Activated T-helper 2 cell treated with anti-CD3 and anti-CD28 coated beads, Interferon-gamma antibody, Interleukin-2, Interleukin-4, amounts not matched to agents 10 μg/mL and 5 μg/mL and 100 μg/mL, durations not matched to agents 14 hours and 24 hours and 36 hours (primary cell): ENCODE results near the gene ILDR2. TPM values are rescaled to one million over a fixed set of nuclear protein-coding genes. Genes with fewer than 3 reads are reported as not detected.
A peak's percentile ranks its signal among the peaks of the same experiment; 100 is the strongest.

Experiments used
- DNase-seq: peaks from one replicate; pipeline ENCODE4 v3.0.0; 2021; ENCODE audit warnings: low spot score
- H3K27ac Mint-ChIP-seq: one replicate; pipeline ENCODE4 v1.8.0; 2021; ENCODE audit warnings: mixed read lengths
- H3K27me3 Mint-ChIP-seq: one replicate; pipeline ENCODE4 v1.8.0; 2021; ENCODE audit warnings: low read depth, mixed read lengths
- H3K36me3 Mint-ChIP-seq: one replicate; pipeline ENCODE4 v1.8.0; 2021; ENCODE audit warnings: low read depth, mixed read lengths
- H3K4me1 Mint-ChIP-seq: one replicate; pipeline ENCODE4 v1.8.0; 2021; ENCODE audit warnings: low read depth, mixed read lengths
- H3K4me3 Mint-ChIP-seq: one replicate; pipeline ENCODE4 v1.8.0; 2021; ENCODE audit warnings: low read depth, mild to moderate bottlenecking, moderate library complexity, mixed read lengths
- H3K9me3 Mint-ChIP-seq: one replicate; pipeline ENCODE4 v1.8.0; 2021; ENCODE audit warnings: mixed read lengths
- intact Hi-C: fragments of 100-400 bp; cut with micrococcal nuclease; formaldehyde crosslinking; loops from one replicate; pipeline ENCODE4 v1.15.1; 2023
- total RNA-seq: library from RNA; stranded (reverse); gene quantifications from 2 replicates; pipeline ENCODE4 v1.2.3, GENCODE V29; 2022

The ILDR2 gene
- total RNA-seq, 1 donor from 2014 or later = 18.5 TPM

DNA sequence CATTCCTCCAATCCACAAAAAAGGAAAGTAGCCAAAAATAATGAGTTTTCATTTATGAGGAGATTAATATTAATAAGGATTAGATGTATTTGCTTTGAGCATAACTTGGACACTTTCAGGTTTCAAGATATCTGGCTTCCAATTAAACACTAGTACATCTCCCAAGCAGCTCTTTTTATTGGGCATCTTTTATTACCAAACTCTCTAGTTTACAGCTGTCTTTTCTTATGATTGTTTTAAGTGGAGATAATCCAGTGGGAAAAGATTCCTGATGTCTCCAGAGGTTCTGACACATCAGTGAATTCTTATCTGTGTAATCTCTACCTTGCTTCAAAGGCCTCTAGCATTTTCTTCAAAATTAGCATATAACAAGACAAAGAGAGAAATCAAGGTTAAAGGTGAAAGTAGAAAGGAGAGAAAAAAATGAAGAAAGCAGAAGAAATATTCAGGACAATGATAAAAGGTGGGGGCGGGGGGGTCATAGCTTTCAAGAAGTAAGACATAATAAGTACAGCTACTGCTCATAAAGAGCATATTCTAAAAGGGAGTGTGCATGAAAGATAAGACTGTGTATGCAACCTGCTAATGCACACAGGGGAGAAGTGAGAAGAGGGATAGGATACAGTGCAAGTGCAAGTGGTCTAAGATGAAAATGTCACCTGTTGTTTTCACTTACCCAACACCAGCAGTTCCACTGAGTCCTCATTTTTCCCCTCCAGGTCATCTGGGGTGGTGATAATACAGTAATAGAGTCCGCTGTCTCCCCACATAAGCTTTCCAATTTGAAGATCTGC is 19.1 kb downstream of the ILDR2 start:
- intact Hi-C loops = no loop called here
- Mint-ChIP-seq H3K9me3 (no peaks in the 10 kb centered on the region), H3K27me3 (peaks cover 5% of the 10 kb centered on the region), H3K36me3 (peaks cover 35% of the 10 kb centered on the region), H3K4me3 (no peak overlapping the region), H3K27ac (no peak overlapping the region), H3K4me1 (peaks cover 21% of the 10 kb centered on the region)
- no peak for DNase-seq

- intact Hi-C loops = loop anchor here (5.0 kb wide), 1 partner anchor 76 kb away; the partner anchor contains the start of gene TADA1
- peaks cover 36% of the 10 kb centered on the region for H3K36me3 Mint-ChIP-seq
- no peaks in the 10 kb centered on the region for H3K9me3 Mint-ChIP-seq
- H3K4me3 Mint-ChIP-seq = no peak overlapping the region
- H3K4me1 Mint-ChIP-seq = peaks cover 25% of the 10 kb centered on the region
- H3K27me3 Mint-ChIP-seq = peaks cover 11% of the 10 kb centered on the region
- no peak overlapping the region for H3K27ac Mint-ChIP-seq
- DNase-seq = no peak
Measured at GRCh38 chr1:166953491-166953890, 21.8 kb downstream of the ILDR2 start.

DNA sequence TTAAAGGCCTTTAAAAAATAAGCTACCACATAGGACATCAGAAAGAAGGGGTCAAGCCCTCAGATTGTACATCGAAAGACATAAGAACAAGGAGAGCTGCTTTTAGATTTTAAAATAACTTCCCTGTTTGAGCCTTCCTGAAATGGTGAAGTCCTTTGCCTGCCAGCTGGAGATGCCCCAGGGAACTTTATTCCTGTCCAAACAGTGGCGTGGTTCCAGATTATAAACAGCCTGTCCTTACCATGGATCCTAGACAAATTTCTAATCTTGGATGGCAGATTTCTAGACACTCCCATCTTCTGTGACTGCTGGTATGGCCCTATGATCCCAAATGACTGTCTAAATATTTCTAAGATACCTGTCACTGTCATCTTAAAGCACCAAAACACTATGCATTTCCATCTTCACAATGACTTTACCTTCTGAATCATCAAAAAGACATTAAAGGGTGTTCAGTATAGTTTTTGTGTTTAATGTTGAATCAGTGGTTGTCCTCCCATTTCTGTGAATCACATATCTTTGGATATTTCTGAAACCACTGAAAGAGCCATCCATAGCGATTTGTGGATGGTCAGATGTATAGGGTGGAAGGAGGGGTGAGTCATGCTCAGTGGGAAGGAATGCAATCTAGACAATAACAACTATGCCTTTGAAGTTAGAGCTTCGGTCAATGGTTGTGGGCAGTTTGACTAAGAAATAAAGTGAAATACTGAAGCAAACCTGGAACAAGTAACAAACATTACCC is 23.2 kb downstream of the ILDR2 start:
- DNase-seq = no peak
- Mint-ChIP-seq H3K9me3 (no peaks in the 10 kb centered on the region), H3K36me3 (peaks cover 37% of the 10 kb centered on the region), H3K27ac (no peak overlapping the region), H3K4me3 (no peak overlapping the region), H3K27me3 (peaks cover 21% of the 10 kb centered on the region), H3K4me1 (peaks cover 31% of the 10 kb centered on the region)
- intact Hi-C loops = loop anchor here (1.0 to 5.0 kb wide), 4 partner anchors 19 to 75 kb away; partner anchors contain the start of gene TADA1

DNA sequence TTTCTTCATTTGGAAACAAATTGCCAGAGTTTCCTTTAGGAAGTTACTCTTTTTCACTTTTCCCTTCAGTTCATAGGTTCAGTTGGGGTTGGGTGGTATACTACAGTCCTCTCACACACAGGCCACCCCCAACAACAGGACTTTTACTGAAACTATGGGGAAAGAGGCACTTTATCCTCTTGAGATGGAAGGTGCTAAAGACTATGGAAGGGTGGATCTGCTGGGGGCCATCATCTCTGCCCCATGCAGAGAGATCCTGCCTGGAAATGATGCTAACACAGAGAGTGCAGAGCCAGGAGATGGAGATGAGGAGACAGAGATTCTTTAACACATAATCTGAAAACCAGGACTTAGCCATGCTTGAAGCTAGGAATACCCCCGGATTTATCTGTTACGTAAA is 24.3 kb downstream of the ILDR2 start:
- Mint-ChIP-seq H3K27me3 (peaks cover 30% of the 10 kb centered on the region), H3K4me3 (no peak overlapping the region), H3K4me1 (peaks cover 34% of the 10 kb centered on the region), H3K27ac (no peak overlapping the region), H3K36me3 (peaks cover 35% of the 10 kb centered on the region), H3K9me3 (no peaks in the 10 kb centered on the region)
- intact Hi-C loops = loop anchor here (5.0 kb wide), 1 partner anchor 74 kb away; the partner anchor contains the start of gene TADA1
- no peak for DNase-seq

- Mint-ChIP-seq H3K27ac (no peak overlapping the region), H3K36me3 (peaks cover 35% of the 10 kb centered on the region), H3K4me3 (no peak overlapping the region), H3K9me3 (no peaks in the 10 kb centered on the region), H3K4me1 (peaks cover 42% of the 10 kb centered on the region), H3K27me3 (peaks cover 34% of the 10 kb centered on the region)
- DNase-seq = no peak
- intact Hi-C loops = loop anchor here (5.0 kb wide), 1 partner anchor 73 kb away; the partner anchor contains the start of gene TADA1
Measured at GRCh38 chr1:166950156-166950555, 25.2 kb downstream of the ILDR2 start.

DNA sequence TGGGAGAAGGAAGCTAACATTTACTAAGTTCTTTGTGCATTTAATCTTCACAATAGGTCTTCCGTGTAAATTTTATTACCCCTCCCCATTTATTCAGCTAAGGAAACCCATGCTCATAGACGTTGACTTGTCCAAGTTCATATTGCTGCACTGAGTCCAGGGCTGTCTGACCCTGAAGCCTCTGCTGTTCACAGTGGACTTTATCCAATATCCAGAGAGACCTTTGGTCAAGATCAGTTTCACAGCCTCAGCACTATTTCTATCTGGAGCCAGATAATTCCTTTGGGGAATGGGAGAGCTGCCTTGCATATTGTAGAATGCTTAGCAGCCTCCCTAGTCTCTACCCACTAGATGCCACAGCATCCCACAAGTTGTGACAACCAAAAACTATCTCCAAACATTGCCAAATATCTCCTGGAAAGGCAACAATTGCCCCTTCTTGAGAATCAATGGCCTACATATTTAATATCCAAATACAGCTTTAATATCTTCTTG is 26.4 kb downstream of the ILDR2 start:
- peaks cover 24% of the 10 kb centered on the region for H3K36me3 Mint-ChIP-seq
- no peak overlapping the region for H3K4me3 Mint-ChIP-seq
- intact Hi-C loops = no loop called here
- H3K27me3 Mint-ChIP-seq = peaks cover 34% of the 10 kb centered on the region
- H3K27ac Mint-ChIP-seq = no peak overlapping the region
- no peaks in the 10 kb centered on the region for H3K9me3 Mint-ChIP-seq
- no peak for DNase-seq
- peaks cover 54% of the 10 kb centered on the region for H3K4me1 Mint-ChIP-seq

DNA sequence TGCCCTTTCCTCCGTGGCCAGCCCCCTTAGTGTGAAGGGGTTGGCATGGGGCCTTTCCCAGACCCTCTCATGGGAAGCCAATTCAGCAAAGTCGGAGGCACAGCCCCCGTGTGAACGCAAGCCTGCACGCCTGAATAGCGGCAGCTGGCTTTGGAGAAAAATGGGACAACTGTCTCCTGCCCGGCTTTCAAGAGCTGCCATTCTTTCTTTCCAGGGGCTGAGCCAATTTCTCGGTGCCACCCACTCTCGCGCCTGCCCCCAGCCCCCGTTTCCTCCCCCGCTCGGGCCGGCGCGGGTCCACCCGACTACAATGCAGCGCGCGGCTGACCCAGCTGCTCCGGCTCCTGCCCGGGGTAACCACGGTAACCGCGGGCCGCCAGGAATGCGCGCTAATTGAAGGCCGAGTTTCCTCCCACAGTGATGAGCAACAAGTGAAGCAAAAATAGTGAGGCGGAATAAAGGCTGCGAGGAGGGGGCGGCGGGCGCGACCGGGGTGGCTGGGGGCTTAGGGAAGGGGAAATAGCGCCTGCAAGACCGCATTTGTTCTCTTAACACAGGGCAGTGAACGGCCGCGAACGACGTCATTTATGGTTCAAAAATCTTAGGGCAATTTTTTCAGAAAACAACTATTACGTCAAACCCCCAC is 27.8 kb downstream of the ILDR2 start:
- no peak for DNase-seq
- Mint-ChIP-seq H3K36me3 (peaks cover 21% of the 10 kb centered on the region), H3K4me1 (peaks cover 48% of the 10 kb centered on the region), H3K27ac (no peak overlapping the region), H3K4me3 (no peak overlapping the region), H3K27me3 (peaks cover 34% of the 10 kb centered on the region), H3K9me3 (no peaks in the 10 kb centered on the region)
- intact Hi-C loops = no loop called here

DNA sequence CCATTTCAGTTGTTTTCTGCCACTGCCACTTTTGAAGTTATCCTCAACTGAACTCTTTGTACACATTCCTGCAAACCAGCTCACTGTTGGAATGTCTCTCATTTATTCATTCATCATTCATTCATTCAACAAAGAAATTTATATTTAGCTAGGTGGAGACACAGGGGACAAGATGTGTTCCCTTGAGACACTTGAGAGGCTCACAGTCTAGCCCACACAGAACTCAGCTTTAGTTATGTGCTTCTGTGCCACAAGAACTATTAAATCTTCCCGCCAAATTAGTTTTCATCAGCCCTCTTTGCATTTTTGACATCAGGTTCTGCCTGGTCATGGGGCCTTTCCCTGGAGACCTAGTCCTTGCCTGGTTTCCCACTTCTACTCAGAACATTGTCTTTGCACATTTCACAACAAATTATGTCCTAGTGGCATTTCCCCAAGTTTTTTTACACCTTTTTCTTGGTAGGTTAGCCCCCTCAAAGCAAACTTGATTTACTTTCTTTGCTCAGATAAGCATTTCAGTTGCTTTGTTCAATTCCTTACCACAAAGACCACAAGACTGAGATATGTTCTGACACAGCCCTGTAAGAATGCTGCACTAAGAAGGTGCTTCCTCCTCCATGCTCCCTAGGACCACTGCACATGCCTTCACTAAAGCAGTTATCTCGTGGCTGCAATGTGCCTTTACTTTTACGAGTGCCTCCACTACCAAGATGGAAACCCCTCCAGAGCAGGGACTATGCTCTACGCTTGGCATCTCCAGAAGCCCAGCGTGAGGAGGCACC is 31.0 kb downstream of the ILDR2 start:
- peaks cover 38% of the 10 kb centered on the region for H3K4me1 Mint-ChIP-seq
- H3K36me3 Mint-ChIP-seq = peaks cover 10% of the 10 kb centered on the region
- H3K27me3 Mint-ChIP-seq = peaks cover 28% of the 10 kb centered on the region
- H3K27ac Mint-ChIP-seq = no peak overlapping the region
- DNase-seq = peak; percentile 9
- intact Hi-C loops = no loop called here
- H3K4me3 Mint-ChIP-seq = no peak overlapping the region
- no peaks in the 10 kb centered on the region for H3K9me3 Mint-ChIP-seq

DNA sequence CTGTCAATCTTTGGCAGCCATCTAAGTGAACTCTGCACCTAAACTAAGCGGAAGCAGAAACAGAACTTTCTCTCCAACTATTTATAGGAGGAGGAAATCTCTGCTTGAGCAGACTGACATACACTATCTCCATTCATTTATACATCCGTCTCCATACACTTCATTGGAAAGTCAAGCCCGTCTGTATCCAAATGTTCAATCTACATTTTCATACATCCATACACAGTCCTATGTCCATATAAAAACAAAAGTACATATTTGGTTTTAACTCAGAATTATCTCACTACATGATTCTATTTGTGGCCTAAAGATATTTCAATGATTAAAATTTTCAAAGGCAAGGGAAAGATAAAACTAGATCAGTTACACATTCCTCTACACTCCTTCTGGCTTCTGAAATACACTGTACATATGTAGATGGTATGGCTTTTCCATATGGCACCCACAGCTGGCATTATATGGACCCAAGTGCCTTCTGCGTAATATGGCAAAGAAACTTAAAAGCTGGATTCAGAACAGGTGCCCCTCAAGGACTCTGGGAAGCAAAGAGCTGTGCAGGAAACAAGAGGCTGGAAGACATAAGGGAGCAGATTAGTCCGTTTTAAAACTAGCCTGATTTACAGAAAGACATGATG is 35.5 kb downstream of the ILDR2 start:
- intact Hi-C loops = no loop called here
- Mint-ChIP-seq H3K27ac (no peak overlapping the region), H3K9me3 (no peaks in the 10 kb centered on the region), H3K36me3 (no peaks in the 10 kb centered on the region), H3K27me3 (no peaks in the 10 kb centered on the region), H3K4me1 (peaks cover 18% of the 10 kb centered on the region), H3K4me3 (no peak overlapping the region)
- no peak for DNase-seq

- intact Hi-C loops = no loop called here
- no peak overlapping the region for H3K4me3 Mint-ChIP-seq
- H3K27ac Mint-ChIP-seq = no peak overlapping the region
- H3K36me3 Mint-ChIP-seq = no peaks in the 10 kb centered on the region
- peaks cover 5% of the 10 kb centered on the region for H3K4me1 Mint-ChIP-seq
- DNase-seq = no peak
- H3K9me3 Mint-ChIP-seq = no peaks in the 10 kb centered on the region
- H3K27me3 Mint-ChIP-seq = no peaks in the 10 kb centered on the region
Measured at GRCh38 chr1:166937962-166938361, 37.4 kb downstream of the ILDR2 start.

DNA sequence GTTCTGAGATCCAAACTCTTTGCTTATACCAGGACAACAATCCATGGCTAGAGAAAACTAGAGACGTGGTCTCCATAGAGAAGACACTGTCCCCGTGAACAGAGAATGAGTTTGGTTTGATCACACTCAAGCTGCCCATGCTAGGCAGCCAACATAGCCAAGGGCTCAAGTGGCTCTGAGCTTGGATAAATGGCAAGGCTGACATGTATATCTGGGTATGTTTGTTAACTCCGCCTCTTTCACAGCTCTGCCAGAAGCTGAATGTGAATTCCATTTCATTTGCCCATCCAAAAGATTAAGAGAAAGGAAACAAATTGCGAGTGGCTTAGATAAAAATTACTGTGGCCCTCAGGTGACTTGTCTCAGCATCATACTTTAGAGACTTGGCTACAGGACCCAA is 38.0 kb downstream of the ILDR2 start:
- H3K27me3 Mint-ChIP-seq = no peaks in the 10 kb centered on the region
- no peaks in the 10 kb centered on the region for H3K36me3 Mint-ChIP-seq
- H3K4me1 Mint-ChIP-seq = peaks cover 3% of the 10 kb centered on the region
- no peaks in the 10 kb centered on the region for H3K9me3 Mint-ChIP-seq
- H3K4me3 Mint-ChIP-seq = no peak overlapping the region
- intact Hi-C loops = no loop called here
- no peak for DNase-seq
- no peak overlapping the region for H3K27ac Mint-ChIP-seq

DNA sequence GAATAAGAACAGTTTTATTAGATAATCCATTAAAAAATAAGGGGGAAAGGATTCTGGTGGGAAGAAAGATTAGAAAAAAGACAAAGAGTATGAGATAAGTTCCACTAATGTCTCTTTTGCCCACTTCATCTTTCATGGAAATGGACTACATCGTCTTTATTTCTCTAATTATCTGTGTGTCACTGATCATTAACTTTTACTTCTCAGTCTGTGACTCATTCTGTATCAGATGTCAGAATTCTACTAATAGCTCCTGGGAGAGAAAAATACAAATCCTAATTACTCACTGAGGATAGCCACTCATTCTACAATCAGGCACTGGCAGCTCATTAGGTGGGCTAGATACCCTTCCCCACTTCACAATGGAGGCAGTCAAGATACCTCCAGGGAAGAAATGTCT is 41.7 kb downstream of the ILDR2 start:
- no peaks in the 10 kb centered on the region for H3K4me1 Mint-ChIP-seq
- H3K36me3 Mint-ChIP-seq = no peaks in the 10 kb centered on the region
- H3K27ac Mint-ChIP-seq = no peak overlapping the region
- H3K27me3 Mint-ChIP-seq = no peaks in the 10 kb centered on the region
- no peaks in the 10 kb centered on the region for H3K9me3 Mint-ChIP-seq
- no peak for DNase-seq
- H3K4me3 Mint-ChIP-seq = no peak overlapping the region
- intact Hi-C loops = no loop called here
